HG03442 (cell line): ENCODE results near the gene SARNP.
A peak's percentile ranks its signal among the peaks of the same experiment; 100 is the strongest.
"Not testable (repeated sequence)": the region's sequence is repeated elsewhere in the genome, so short reads cannot be mapped to it uniquely, and the experiment has no call there.

Experiments used
- ATAC-seq: cut with Tn5 transposase; IDR thresholded peaks from one replicate; pipeline ENCODE4 v1.9.1; 2021; ENCODE audit warnings: mild to moderate bottlenecking, moderate library complexity; ENCODE audit not compliant: unreplicated experiment

Gene SARNP

GRCh38 chr12:55839345-55840140, 22.0 kb upstream of the SARNP start:
- no peak for ATAC-seq

DNA sequence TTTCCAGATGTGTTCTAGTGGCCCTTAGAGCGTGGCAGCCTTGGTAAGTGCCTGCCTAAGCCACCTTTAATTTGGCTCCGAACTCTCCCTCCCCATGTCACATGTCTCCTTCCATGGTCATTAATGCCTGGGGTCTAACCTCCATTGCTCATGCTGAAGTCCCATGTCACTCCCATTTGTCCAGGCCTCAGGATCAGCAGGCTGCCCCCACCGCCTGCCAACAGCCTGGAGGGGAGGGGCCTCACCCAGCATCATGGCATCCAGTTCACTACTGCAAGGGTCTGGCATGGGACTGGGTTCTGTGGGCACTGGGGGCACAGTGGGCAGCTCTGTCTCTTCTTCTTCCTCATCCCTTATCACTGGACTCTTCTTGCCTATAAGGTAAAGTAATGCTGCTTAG, 20.8 kb upstream of the SARNP start:
- no peak for ATAC-seq

DNA sequence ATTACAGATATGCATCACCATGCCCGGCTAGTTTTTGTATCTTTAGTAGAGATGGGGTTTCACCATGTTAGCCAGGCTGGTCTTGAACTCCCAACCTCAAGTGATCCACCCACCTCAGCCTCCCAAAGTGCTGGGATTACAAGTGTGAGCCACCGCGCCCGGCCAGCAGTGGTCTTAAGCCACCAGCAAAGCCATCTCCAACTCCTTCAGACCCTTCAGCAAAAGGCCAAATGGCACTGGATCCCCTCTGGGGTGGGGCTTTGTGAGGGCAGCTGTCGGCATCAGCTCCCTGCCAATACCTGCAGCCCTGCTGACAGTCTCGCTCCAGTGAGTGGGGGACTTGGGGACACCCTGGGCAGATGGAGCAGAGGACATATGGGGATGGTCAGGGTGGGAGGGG, 16.9 kb upstream of the SARNP start:
- ATAC-seq = not testable (repeated sequence)

DNA sequence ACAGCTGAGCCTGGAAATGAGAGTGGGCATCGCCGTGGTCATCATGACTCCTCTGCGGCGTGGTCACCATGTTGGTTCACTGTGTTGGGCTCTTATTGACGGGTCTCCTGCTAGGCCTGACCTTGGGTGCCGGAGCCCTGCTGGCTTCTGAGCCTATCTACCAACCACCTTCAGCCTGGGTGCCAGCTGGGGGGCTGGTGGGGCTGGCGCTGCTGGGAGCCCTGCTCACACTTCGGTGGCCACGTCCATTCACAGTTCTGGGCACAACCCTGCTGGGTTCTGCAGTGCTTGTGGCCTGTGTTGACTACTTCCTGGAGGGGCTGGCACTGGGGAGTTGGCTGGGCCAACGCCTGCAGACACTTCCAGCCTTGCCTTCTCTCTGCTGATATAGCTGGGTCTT, 15.5 kb upstream of the SARNP start:
- ATAC-seq = no peak

DNA sequence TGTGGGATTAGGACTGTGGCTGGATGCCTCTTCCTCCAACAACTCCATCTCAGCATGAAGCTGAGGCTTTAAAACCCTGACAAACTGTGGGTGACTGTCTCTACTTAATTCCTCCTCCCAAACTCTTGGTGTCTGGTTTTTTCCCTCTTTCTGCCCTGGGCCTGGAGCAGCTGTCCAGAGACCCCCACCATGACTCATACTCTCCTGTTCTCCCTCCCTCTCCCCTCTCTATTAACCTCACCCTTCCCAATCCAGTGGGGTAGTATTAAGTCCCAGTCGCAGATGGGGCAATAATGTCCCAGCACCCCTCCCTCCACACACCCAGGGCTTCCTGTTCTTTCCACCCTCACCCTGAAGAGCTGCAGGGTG, 13.9 kb upstream of the SARNP start:
- ATAC-seq = no peak

- no peak for ATAC-seq
Observed at GRCh38 chr12:55830601-55831446, 13.3 kb upstream of the SARNP start.

DNA sequence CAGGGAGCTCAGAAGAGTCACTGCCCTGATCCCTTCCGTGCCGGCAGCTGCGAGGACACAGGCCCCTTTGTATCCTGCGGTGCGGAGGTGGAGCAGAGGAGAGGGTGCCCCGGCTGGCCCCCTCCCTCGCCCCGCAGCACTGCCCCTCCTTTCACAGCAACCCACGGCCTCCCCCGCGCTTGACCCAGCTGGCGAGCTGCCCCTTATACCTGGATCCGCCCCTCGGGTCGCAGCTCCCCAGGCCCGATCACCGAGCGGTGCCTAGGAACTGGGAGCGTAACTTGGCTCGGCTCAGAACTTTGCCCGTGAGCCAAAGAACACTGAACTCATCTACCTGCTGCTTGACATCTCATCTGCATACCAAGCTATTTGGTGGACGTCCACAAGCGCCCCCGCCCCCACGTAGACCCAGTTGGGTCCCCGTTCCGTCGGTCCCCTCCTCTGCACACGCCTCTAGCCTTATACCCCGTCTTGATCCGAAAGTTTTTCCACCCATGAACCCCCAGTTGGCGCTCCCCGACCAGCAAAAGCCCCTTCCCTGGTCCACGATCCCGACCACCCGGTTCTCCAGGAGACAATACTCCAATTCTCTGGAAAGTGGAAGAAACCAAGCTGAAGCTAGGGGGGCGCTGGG, 12.6 kb upstream of the SARNP start:
- ATAC-seq = peak; percentile 10

DNA sequence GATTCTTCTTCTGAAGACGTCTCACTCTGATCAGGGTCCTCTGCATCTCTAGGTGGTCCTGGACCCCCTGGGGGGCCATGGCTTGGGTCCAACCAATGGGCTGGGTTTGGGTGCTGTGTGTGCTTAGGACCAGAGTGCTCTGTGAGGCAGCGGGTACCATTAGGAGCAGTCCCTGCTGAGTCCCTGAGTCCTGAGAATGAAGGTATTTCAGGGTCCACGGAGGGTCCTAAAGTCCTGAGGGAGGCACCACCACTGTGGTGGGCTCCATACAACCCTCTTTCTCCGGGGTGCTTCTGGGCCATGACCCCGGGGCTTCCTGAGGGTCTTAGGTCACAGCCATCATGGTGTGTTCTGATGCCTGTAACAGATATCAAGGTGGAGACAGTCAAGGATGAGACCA, 10.8 kb upstream of the SARNP start:
- no peak for ATAC-seq

GRCh38 chr12:55827806-55828205, 10.3 kb upstream of the SARNP start:
- ATAC-seq = no peak

DNA sequence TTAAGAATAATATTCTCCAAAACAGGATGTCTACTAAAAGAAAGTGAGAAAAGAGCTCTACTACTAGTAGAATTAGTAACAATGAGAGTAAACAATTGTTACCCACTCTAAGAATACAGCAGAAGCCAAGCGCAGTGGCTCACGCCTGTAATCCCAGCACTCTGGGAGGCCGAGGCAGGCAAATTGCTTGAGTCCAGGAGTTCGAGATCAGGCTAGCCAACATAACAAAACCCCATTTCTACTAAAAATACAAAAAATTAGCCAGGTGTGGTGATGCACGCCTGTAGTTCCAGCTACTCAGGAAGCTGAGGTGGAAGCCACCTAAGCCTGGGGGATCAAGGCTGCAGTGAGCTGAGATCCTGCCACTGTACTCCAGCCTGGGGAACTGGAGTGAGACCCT, 7.2 kb upstream of the SARNP start:
- no peak for ATAC-seq

GRCh38 chr12:55823419-55823818, 5.9 kb upstream of the SARNP start:
- no peak for ATAC-seq

DNA sequence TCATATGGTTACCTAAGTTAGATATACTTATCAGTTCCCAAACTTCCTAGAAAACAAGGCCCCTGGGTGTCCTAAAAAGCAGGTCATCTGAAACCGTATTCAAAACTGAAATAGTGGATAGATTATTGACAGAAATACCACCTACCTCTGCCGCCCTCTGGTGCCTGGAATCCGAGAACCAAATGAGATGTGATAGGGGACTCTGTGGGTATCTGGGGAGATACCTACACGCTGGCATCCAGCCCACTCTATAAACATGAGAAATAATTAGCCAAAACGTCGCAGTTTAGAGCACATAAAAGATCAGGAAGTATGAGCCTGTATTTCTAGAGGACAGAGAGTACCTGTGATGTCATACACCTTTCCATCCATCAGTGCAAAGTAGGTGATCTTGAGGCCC, 4.7 kb upstream of the SARNP start:
- ATAC-seq = no peak

- no peak for ATAC-seq
Observed at GRCh38 chr12:55820679-55821078, 3.2 kb upstream of the SARNP start.

DNA sequence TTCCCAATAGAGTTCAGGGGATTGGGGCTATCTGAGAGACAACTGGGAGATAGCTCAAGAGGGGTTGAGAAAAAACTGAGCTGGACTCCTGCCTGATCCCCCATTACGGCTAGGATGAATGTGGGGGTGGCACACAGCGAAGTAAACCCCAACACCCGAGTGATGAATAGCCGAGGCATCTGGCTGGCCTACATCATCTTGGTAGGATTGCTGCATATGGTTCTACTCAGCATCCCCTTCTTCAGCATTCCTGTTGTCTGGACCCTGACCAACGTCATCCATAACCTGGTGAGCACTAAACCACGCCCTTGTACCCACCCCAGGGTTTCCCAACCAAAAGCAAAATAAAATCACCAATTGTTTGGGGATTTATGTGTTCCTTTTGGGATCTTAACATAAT, 1.4 kb upstream of the SARNP start:
- no peak for ATAC-seq

GRCh38 chr12:55818140-55818728, 710 bp upstream of the SARNP start:
- peak; percentile 14 for ATAC-seq

DNA sequence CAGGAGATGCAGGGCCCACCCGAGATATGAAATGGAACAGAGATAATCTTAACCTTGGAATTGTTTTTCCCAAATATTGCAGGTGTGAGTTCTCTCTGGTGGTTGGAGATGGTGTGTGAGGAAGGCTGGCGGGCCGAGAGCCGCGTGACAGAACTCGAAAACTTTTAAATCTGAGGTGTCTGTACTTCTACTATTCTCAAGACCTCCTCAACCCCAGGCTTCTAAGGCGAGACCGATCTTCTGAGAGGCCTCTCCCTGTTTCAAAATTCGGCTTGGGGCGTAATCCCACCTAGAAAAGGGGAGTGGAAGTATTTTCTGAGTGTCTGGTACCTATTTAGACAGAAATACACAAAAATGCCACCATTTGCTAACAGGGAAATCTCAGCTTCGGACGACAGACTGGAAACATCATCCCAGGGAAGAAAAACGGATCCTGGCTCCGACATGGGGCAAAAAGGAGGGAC, 611 bp downstream of the SARNP start:
- ATAC-seq = no peak

GRCh38 chr12:55815473-55815872, 2.1 kb downstream of the SARNP start:
- ATAC-seq = no peak

- ATAC-seq = no peak
Observed at GRCh38 chr12:55814257-55814656, 3.3 kb downstream of the SARNP start.

DNA sequence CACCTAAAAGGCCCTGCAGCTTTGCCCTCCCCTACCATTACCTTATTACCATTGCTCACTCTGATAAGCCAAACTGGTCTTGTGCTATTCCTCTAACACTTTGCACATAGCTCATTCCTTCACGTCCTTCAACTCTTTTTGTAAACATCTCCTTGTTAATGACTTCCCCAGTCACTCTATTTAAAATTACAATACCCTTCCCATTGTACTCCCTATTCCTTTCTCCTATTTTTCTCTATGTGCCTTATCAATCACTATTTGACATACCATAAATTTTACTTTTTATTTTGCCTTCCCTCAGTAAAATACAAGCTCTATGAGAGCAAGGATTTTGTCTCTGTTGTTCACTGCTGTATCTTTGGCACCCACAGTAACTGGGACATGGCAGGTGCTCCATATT, 5.4 kb downstream of the SARNP start:
- no peak for ATAC-seq

DNA sequence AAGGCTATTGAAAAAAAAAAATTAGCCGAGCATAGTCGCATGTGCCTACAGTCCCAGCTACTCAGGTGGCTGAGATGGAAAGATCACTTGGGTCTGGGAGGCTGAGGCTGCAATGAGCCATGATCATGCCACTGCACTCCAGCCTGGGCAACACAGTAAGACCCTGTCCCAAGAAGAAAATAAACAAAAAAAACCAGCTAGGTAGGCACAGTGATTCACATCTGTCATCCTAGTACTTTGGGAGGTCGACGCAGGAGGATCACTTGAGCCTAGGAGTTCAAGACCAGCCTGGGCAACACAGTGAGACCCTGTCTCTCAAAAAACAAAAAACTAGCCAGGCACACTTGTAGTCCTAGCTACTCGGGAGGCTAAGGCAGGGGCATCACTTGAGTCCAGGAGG, 8.2 kb downstream of the SARNP start:
- no peak for ATAC-seq

- ATAC-seq = no peak
Observed at GRCh38 chr12:55806982-55807381, 10.5 kb downstream of the SARNP start.
